Measurements from ENCODE around the gene SHROOM1. TPM values are rescaled to one million over a fixed set of nuclear protein-coding genes. Genes with fewer than 3 reads are reported as not detected.
A peak's percentile ranks its signal among the peaks of the same experiment; 100 is the strongest.

The SHROOM1 gene
- total RNA-seq, 4 donors from 2014 or later: 2.7 to 10.7 (median 3.7) TPM

- Histone ChIP-seq H3K4me3 (no peak overlapping the region), H3K27me3 (peaks cover 4 to 47% (median 12%) of the 10 kb centered on the region in 4 donors), H3K27ac (no peak overlapping the region), H3K4me1 (peaks cover 15 to 31% (median 18%) of the 10 kb centered on the region in 3 donors), H3K36me3 (no peaks in the 10 kb centered on the region), H3K9me3 (no peaks in the 10 kb centered on the region)
- no peak for DNase-seq
- TF ChIP-seq CTCF (IDR thresholded peaks at IDR 0.05): no peak
- TF ChIP-seq POLR2A (IDR thresholded peaks at IDR 0.05): no peak
- intact Hi-C loops (cut with DNase I): loop anchor here (10.0 kb wide), 1 partner anchor 292 kb away; no protein-coding TSS in a partner anchor
Observed at GRCh38 chr5:132816554-132816953, 13.9 kb downstream of the SHROOM1 start.

- intact Hi-C loops (cut with DNase I): loop anchor here (10.0 kb wide), 1 partner anchor 291 kb away; no protein-coding TSS in a partner anchor
- no peak for DNase-seq
- Histone ChIP-seq H3K4me3 (no peak overlapping the region), H3K4me1 (peaks cover 15 to 31% (median 18%) of the 10 kb centered on the region in 3 donors), H3K9me3 (no peaks in the 10 kb centered on the region), H3K27ac (no peak overlapping the region), H3K36me3 (no peaks in the 10 kb centered on the region), H3K27me3 (peaks cover 6 to 52% (median 12%) of the 10 kb centered on the region in 4 donors)
- TF ChIP-seq POLR2A (IDR thresholded peaks at IDR 0.05): no peak
- no peak for TF ChIP-seq CTCF (IDR thresholded peaks at IDR 0.05)
- 71 to 80% methylated on average over 2 of the region's 2 CpGs for WGBS, 2 donors
Observed at GRCh38 chr5:132816083-132816482, 14.4 kb downstream of the SHROOM1 start.

- H3K9me3 ChIP-seq: no peaks in the 10 kb centered on the region
- peaks cover 6 to 58% (median 14%) of the 10 kb centered on the region in 4 donors for H3K27me3 ChIP-seq
- WGBS, 2 donors: 88 to 97% methylated on average over 1 of the region's 1 CpG
- TF ChIP-seq CTCF (IDR thresholded peaks at IDR 0.05) (no peak), POLR2A (IDR thresholded peaks at IDR 0.05) (no peak)
- no peak overlapping the region for H3K4me3 ChIP-seq
- no peak overlapping the region for H3K27ac ChIP-seq
- no peak for DNase-seq
- peaks cover 15 to 31% (median 18%) of the 10 kb centered on the region in 3 donors for H3K4me1 ChIP-seq
- H3K36me3 ChIP-seq: no peaks in the 10 kb centered on the region
- intact Hi-C loops (cut with DNase I): loop anchor here (10.0 kb wide), 1 partner anchor 291 kb away; no protein-coding TSS in a partner anchor
Observed at GRCh38 chr5:132815454-132815853, 15.0 kb downstream of the SHROOM1 start.

- intact Hi-C loops (cut with DNase I): loop anchor here (10.0 kb wide), 1 partner anchor 290 kb away; no protein-coding TSS in a partner anchor
- H3K4me3 ChIP-seq: peak overlapping the region in 3 of 4 donors; percentile 35 to 69 (median 54)
- TF ChIP-seq POLR2A (IDR thresholded peaks at IDR 0.05) (no peak), CTCF (IDR thresholded peaks at IDR 0.05) (no peak)
- H3K9me3 ChIP-seq: no peaks in the 10 kb centered on the region
- no peak for DNase-seq
- 96% methylated on average over 12 to 19 of the region's 81 CpGs for WGBS, 2 donors
- H3K27me3 ChIP-seq: peaks cover 6 to 60% (median 14%) of the 10 kb centered on the region in 4 donors
- H3K27ac ChIP-seq: no peak overlapping the region
- peaks cover 12 to 27% (median 18%) of the 10 kb centered on the region in 3 donors for H3K4me1 ChIP-seq
- H3K36me3 ChIP-seq: no peaks in the 10 kb centered on the region
Observed at GRCh38 chr5:132814503-132815294, 15.7 kb downstream of the SHROOM1 start.

Measured in esophagus squamous epithelium (tissue), 5 donors.